ENCODE data around the gene MDGA2. TPM values are rescaled to one million over a fixed set of nuclear protein-coding genes. Genes with fewer than 3 reads are reported as not detected.

Gene MDGA2
- total RNA-seq, 1 experiment from 2014 or later: not detected

- intact Hi-C loops (cut with micrococcal nuclease; ENCODE audit: unreplicated experiment): no loop called here
- H2AFZ ChIP-seq: no peak overlapping the region
- no peak overlapping the region for H3K4me2 ChIP-seq
- TF ChIP-seq, protein P1, sequence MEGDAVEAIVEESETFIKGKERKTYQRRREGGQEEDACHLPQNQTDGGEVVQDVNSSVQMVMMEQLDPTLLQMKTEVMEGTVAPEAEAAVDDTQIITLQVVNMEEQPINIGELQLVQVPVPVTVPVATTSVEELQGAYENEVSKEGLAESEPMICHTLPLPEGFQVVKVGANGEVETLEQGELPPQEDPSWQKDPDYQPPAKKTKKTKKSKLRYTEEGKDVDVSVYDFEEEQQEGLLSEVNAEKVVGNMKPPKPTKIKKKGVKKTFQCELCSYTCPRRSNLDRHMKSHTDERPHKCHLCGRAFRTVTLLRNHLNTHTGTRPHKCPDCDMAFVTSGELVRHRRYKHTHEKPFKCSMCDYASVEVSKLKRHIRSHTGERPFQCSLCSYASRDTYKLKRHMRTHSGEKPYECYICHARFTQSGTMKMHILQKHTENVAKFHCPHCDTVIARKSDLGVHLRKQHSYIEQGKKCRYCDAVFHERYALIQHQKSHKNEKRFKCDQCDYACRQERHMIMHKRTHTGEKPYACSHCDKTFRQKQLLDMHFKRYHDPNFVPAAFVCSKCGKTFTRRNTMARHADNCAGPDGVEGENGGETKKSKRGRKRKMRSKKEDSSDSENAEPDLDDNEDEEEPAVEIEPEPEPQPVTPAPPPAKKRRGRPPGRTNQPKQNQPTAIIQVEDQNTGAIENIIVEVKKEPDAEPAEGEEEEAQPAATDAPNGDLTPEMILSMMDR (conservative IDR thresholded peaks at IDR 0.05): no peak
- TF ChIP-seq EZH2 (IDR thresholded peaks at IDR 0.05; ENCODE audit: low read depth): no peak
- POLR2A ChIA-PET (ENCODE audit: unreplicated experiment): no interaction called here
- H3F3A ChIP-seq (ENCODE audit: insufficient read depth, low read depth): no peaks in the 10 kb centered on the region
- CTCF ChIA-PET: no interaction called here
- no peaks in the 10 kb centered on the region for H3K36me3 ChIP-seq (ENCODE audit: low read depth)
- no peaks in the 10 kb centered on the region for H4K20me1 ChIP-seq (ENCODE audit: insufficient read depth)
- no peak for DNase-seq
- BruUV-seq (replicated peaks): no TSS peak
- H3K27me3 ChIP-seq (ENCODE audit: insufficient read depth, low read depth): no peaks in the 10 kb centered on the region
- no peaks in the 10 kb centered on the region for H3K79me2 ChIP-seq (ENCODE audit: low read depth)
- H3K27ac ChIP-seq: no peak overlapping the region
- no peaks in the 10 kb centered on the region for H3K4me1 ChIP-seq (replicated peaks; ENCODE audit: insufficient read depth)
- H3K9me2 ChIP-seq (ENCODE audit: insufficient read depth): no peaks in the 10 kb centered on the region
- no peaks in the 10 kb centered on the region; the same call in 1 of the 2 replicates for H3K9me3 ChIP-seq (ENCODE audit: insufficient read depth, low read depth)
- no peak overlapping the region for H3K4me3 ChIP-seq
Observed at GRCh38 chr14:47149326-47149725, 526.1 kb downstream of the MDGA2 start.

- no peak for TF ChIP-seq EZH2 (IDR thresholded peaks at IDR 0.05; ENCODE audit: low read depth)
- TF ChIP-seq, protein P1 (conservative IDR thresholded peaks at IDR 0.05): no peak
- Histone ChIP-seq H3K9me2 (ENCODE audit: insufficient read depth) (no peaks in the 10 kb centered on the region), H4K20me1 (ENCODE audit: insufficient read depth) (no peaks in the 10 kb centered on the region), H3F3A (ENCODE audit: insufficient read depth, low read depth) (no peaks in the 10 kb centered on the region), H3K36me3 (ENCODE audit: low read depth) (no peaks in the 10 kb centered on the region), H3K4me1 (replicated peaks; ENCODE audit: insufficient read depth) (no peaks in the 10 kb centered on the region), H3K4me3 (no peak overlapping the region), H3K27me3 (ENCODE audit: insufficient read depth, low read depth) (no peaks in the 10 kb centered on the region), H3K27ac (no peak overlapping the region), H2AFZ (no peak overlapping the region), H3K9me3 (ENCODE audit: insufficient read depth, low read depth) (no peaks in the 10 kb centered on the region; the same call in 1 of the 2 replicates), H3K4me2 (no peak overlapping the region), H3K79me2 (ENCODE audit: low read depth) (no peaks in the 10 kb centered on the region)
- CTCF ChIA-PET: no interaction called here
- BruUV-seq (replicated peaks): no TSS peak
- no peak for DNase-seq
- intact Hi-C loops (cut with micrococcal nuclease; ENCODE audit: unreplicated experiment): no loop called here
- POLR2A ChIA-PET (ENCODE audit: unreplicated experiment): no interaction called here
Observed at GRCh38 chr14:47148686-47149085, 526.7 kb downstream of the MDGA2 start.

GRCh38 chr14:47120645-47121044 is 554.8 kb downstream of the MDGA2 start:
- intact Hi-C loops (cut with micrococcal nuclease; ENCODE audit: unreplicated experiment): no loop called here
- Histone ChIP-seq H3K4me3 (no peak overlapping the region), H3F3A (ENCODE audit: insufficient read depth, low read depth) (no peaks in the 10 kb centered on the region), H3K4me1 (replicated peaks; ENCODE audit: insufficient read depth) (no peaks in the 10 kb centered on the region), H3K79me2 (ENCODE audit: low read depth) (no peaks in the 10 kb centered on the region), H3K9me3 (ENCODE audit: insufficient read depth, low read depth) (no peaks in the 10 kb centered on the region), H4K20me1 (ENCODE audit: insufficient read depth) (no peaks in the 10 kb centered on the region), H3K9me2 (ENCODE audit: insufficient read depth) (no peaks in the 10 kb centered on the region), H2AFZ (no peak overlapping the region), H3K27me3 (ENCODE audit: insufficient read depth, low read depth) (no peaks in the 10 kb centered on the region), H3K36me3 (ENCODE audit: low read depth) (no peaks in the 10 kb centered on the region), H3K4me2 (no peak overlapping the region), H3K27ac (no peak overlapping the region)
- no TSS peak for BruUV-seq (replicated peaks)
- POLR2A ChIA-PET (ENCODE audit: unreplicated experiment): no interaction called here
- CTCF ChIA-PET: no interaction called here
- TF ChIP-seq, protein P1 (conservative IDR thresholded peaks at IDR 0.05): no peak
- TF ChIP-seq EZH2 (IDR thresholded peaks at IDR 0.05; ENCODE audit: low read depth): no peak
- DNase-seq: no peak
